Sigmoid colon (tissue), 7 donors: ENCODE data around the gene SPEF2. TPM values are rescaled to one million over a fixed set of nuclear protein-coding genes. Genes with fewer than 3 reads are reported as not detected.

Source experiments
- DNase-seq: peaks from one replicate; pipeline ENCODE4 v3.0.0-alpha.2; 2019
- H3K27ac ChIP-seq, 4 donors: fragments of 200-600 bp; sonication (generic); one replicate each; pipeline ENCODE4 v1.5.1; 2016 to 2019; ENCODE audit warnings: mild to moderate bottlenecking in 1 of 4
- H3K27me3 ChIP-seq, 3 donors: fragments of 200-600 bp; sonication (generic); one replicate each; pipeline ENCODE4 v1.5.1; 2019; ENCODE audit warnings: mild to moderate bottlenecking in 1 of 3
- H3K36me3 ChIP-seq, 4 donors: fragments of 200-600 bp; sonication (generic); one replicate each; pipeline ENCODE4 v1.5.1; 2016 to 2019
- H3K4me1 ChIP-seq, 4 donors: fragments of 200-600 bp; sonication (generic); one replicate each; pipeline ENCODE4 v1.5.1; 2017 to 2019
- H3K4me3 ChIP-seq, 4 donors: fragments of 200-600 bp; sonication (generic); one replicate each; pipeline ENCODE4 v1.5.1; 2017 to 2019; ENCODE audit warnings: mild to moderate bottlenecking in 2 of 4, moderate library complexity in 1 of 4
- H3K9me3 ChIP-seq, 4 donors: fragments of 200-600 bp in 3 of 4; sonication (generic) in 3 of 4; one replicate each; pipeline versions ENCODE4 v1.5.1 to v1.6.1; 2013 to 2019
- EP300 ChIP-seq, 4 donors: sonication (generic); formaldehyde crosslinking; IDR thresholded peaks; one replicate each; pipeline ENCODE4 v1.6.1; 2017; ENCODE audit warnings: antibody characterized with exemption in 4 of 4
- POLR2A ChIP-seq, 2 donors: fragments of 450-650 bp; IDR thresholded peaks; one replicate each; pipeline ENCODE4 v1.6.1; 2016; ENCODE audit warnings: antibody characterized with exemption in 2 of 2, mild to moderate bottlenecking in 2 of 2, moderate library complexity in 2 of 2
- POLR2AphosphoS5 ChIP-seq, 4 donors: sonication (generic); formaldehyde crosslinking; IDR thresholded peaks; one replicate each; pipeline ENCODE4 v1.6.1; 2017; ENCODE audit warnings: antibody characterized with exemption in 4 of 4
- WGBS, 2 donors: extraction: QIAGEN DNeasy Blood & Tissue Kit; methylation state at CpG; one replicate each; pipeline ENCODE4 v1.1.7; 2013; 5-methylcytosine and 5-hydroxymethylcytosine counted together
- intact Hi-C: fragments of 100-400 bp; cut with DNase I; formaldehyde crosslinking; loops from one replicate; pipeline ENCODE4 v1.15.1; 2023
- polyA plus RNA-seq, 3 donors: library from polyadenylated mRNA; stranded (reverse); fragments of 200-250 nt; gene quantifications; one replicate each; pipeline ENCODE4 v1.2.3, GENCODE V29; 2013
- total RNA-seq, 4 donors: library from RNA; depleted of rRNA; stranded (reverse); fragments of >200 nt; gene quantifications; one replicate each; pipeline ENCODE4 v1.1.0, GENCODE V29; 2016
- TF ChIP-seq, protein P1 (sequence below), 4 experiments: fragments of 450-650 bp in 3 of 4; fragments of 200-600 bp in 1 of 4; IDR thresholded peaks; one replicate each; pipeline ENCODE4 v1.5.1; 2016 to 2019; ENCODE audit warnings: antibody characterized with exemption in 4 of 4, mild to moderate bottlenecking in 3 of 4, moderate library complexity in 2 of 4
- donor health status: healthy with polysubstance abuse.
- donor health status: Bipolar disorder and iron deficiency.
- donor health status: healthy.

Gene SPEF2
- total and polyA plus RNA-seq, 7 donors, result 0.92 to 5.5 (median 3.6) TPM

DNA sequence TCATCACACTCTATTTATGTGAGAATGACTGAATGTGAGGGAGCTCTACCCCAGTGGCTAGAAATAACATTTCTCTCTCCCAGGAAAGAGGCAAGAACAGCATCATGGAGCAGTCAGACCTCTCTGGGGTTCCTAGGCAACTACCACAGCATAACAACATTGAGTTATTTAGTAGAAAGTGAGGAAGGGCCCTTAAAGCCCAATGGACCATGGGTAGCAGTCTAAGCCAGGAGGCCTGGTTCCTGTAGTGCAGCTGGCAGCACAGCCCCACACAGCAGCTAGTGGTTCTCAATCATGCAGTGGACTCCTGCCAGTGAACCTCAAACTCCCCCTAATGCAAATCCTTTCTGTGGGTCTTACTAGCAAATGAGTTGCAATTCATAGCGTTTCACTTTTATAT is 55.3 kb downstream of the SPEF2 start:
- intact Hi-C loops, result no loop called here
- WGBS, 2 donors, result 36 to 75% methylated on average over 1 of the region's 1 CpG
- no peak for DNase-seq
- TF ChIP-seq EP300 (IDR thresholded peaks at IDR 0.05), result no peak
- TF ChIP-seq, protein P1, sequence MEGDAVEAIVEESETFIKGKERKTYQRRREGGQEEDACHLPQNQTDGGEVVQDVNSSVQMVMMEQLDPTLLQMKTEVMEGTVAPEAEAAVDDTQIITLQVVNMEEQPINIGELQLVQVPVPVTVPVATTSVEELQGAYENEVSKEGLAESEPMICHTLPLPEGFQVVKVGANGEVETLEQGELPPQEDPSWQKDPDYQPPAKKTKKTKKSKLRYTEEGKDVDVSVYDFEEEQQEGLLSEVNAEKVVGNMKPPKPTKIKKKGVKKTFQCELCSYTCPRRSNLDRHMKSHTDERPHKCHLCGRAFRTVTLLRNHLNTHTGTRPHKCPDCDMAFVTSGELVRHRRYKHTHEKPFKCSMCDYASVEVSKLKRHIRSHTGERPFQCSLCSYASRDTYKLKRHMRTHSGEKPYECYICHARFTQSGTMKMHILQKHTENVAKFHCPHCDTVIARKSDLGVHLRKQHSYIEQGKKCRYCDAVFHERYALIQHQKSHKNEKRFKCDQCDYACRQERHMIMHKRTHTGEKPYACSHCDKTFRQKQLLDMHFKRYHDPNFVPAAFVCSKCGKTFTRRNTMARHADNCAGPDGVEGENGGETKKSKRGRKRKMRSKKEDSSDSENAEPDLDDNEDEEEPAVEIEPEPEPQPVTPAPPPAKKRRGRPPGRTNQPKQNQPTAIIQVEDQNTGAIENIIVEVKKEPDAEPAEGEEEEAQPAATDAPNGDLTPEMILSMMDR (IDR thresholded peaks at IDR 0.05), result no peak
- no peak for TF ChIP-seq POLR2A (IDR thresholded peaks at IDR 0.05)
- no peak for TF ChIP-seq POLR2AphosphoS5 (IDR thresholded peaks at IDR 0.05)
- Histone ChIP-seq H3K36me3 (no peaks in the 10 kb centered on the region), H3K4me3 (no peak overlapping the region), H3K9me3 (no peaks in the 10 kb centered on the region), H3K27me3 (no peaks in the 10 kb centered on the region), H3K27ac (no peak overlapping the region), H3K4me1 (no peaks in the 10 kb centered on the region)

DNA sequence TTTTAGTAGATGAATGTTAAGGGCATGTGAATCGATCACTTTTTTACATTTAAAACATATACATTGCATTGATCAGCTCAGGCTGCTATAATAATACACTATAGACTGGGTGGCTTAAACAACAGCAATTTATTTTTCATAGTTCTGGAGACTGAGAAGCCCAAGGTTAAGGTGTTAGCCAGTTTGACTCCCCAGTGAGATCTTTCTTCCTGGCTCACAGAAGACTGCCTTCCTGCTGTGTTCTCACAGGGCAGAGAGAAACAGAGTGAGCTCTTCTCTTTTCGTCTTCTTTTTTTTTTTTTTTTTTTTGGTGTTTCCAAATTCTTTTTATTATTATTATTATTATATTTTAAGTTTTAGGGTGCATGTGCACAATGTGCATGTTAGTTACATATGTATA is 56.4 kb downstream of the SPEF2 start:
- DNase-seq, result no peak
- WGBS, 2 donors, result 69 to 91% methylated on average over 2 of the region's 2 CpGs
- Histone ChIP-seq H3K36me3 (no peaks in the 10 kb centered on the region), H3K4me3 (no peak overlapping the region), H3K4me1 (no peaks in the 10 kb centered on the region), H3K9me3 (no peaks in the 10 kb centered on the region), H3K27ac (no peak overlapping the region), H3K27me3 (no peaks in the 10 kb centered on the region)
- TF ChIP-seq POLR2A (IDR thresholded peaks at IDR 0.05) (no peak), EP300 (IDR thresholded peaks at IDR 0.05) (no peak)
- TF ChIP-seq, protein P1 (IDR thresholded peaks at IDR 0.05), result no peak
- intact Hi-C loops, result no loop called here

DNA sequence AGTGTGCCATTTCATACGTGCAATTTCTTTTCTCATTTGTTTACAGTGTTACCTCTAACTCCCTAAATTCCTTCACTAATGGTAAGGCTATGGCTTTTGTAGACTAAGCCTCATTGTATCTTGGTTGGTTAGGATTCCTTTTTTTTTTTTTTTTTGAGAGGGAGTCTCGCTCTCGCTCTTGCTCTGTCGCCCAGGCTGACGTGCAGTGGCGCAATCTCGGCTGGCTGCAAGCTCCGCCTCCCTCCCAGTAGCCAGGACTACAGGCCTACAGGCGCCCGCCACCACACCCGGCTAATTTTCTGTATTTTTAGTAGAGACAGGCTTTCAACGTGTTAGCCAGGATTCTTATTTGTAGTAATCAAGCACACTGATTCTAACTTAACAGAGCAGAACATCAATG is 57.7 kb downstream of the SPEF2 start:
- no peak overlapping the region for H3K4me3 ChIP-seq
- intact Hi-C loops, result no loop called here
- H3K27ac ChIP-seq, result no peak overlapping the region
- H3K36me3 ChIP-seq, result no peaks in the 10 kb centered on the region
- H3K4me1 ChIP-seq, result no peaks in the 10 kb centered on the region
- H3K27me3 ChIP-seq, result no peaks in the 10 kb centered on the region
- no peak for DNase-seq
- TF ChIP-seq, protein P1 (IDR thresholded peaks at IDR 0.05), result no peak
- no peak for TF ChIP-seq POLR2AphosphoS5 (IDR thresholded peaks at IDR 0.05)
- TF ChIP-seq POLR2A (IDR thresholded peaks at IDR 0.05), result no peak
- no peak for TF ChIP-seq EP300 (IDR thresholded peaks at IDR 0.05)
- WGBS, 2 donors, result 96% methylated on average over 12 of the region's 12 CpGs
- no peaks in the 10 kb centered on the region for H3K9me3 ChIP-seq

DNA sequence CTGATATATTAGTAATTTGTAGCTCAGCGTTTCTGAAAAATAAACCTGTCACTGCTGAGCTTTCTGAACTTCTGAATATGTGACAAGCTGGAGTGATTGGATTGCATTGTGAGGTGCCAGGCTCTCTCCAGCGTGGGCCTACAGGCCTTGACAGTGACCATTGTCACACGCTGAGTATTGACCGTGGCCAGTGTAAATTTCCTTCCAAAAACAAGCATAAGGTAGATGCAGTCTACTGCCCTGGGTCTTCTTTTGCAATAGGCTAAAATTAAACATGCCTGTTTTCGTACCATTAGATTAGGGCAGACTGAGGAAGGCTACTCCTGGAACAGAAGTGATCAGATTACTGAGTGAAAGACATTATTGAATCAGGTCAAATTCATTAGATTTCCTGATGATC is 60.2 kb downstream of the SPEF2 start:
- intact Hi-C loops, result no loop called here
- TF ChIP-seq POLR2AphosphoS5 (IDR thresholded peaks at IDR 0.05) (no peak), EP300 (IDR thresholded peaks at IDR 0.05) (no peak), POLR2A (IDR thresholded peaks at IDR 0.05) (no peak)
- TF ChIP-seq, protein P1 (IDR thresholded peaks at IDR 0.05), result no peak
- 92 to 94% methylated on average over 5 of the region's 5 CpGs for WGBS, 2 donors

DNA sequence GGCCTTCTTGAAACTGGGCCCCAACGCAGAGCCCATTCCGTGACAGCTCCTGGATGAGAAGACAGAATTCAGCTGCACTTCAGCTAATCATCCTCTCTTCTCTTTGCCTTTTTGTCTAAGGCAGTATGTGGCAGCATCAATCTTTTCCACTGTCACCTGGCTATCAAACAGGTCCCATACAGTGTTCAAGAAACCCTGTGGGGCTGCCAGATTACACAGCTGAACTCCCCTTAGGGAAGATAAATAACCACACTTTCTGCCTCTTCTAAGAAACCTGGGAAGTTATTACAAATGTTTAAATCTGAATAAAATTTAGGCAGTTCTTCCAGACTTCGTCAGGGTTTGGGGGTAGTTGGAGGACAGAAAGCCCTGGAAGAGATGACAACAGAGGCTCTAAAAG is 61.0 kb downstream of the SPEF2 start:
- no peak for TF ChIP-seq POLR2AphosphoS5 (IDR thresholded peaks at IDR 0.05)
- TF ChIP-seq POLR2A (IDR thresholded peaks at IDR 0.05), result no peak
- TF ChIP-seq, protein P1 (IDR thresholded peaks at IDR 0.05), result no peak
- TF ChIP-seq EP300 (IDR thresholded peaks at IDR 0.05), result no peak
- DNase-seq, result no peak
- H3K9me3 ChIP-seq, result no peaks in the 10 kb centered on the region
- intact Hi-C loops, result no loop called here
- H3K36me3 ChIP-seq, result no peaks in the 10 kb centered on the region
- 74 to 88% methylated on average over 3 of the region's 3 CpGs for WGBS, 2 donors
- H3K4me3 ChIP-seq, result no peak overlapping the region
- H3K27ac ChIP-seq, result no peak overlapping the region
- H3K27me3 ChIP-seq, result no peaks in the 10 kb centered on the region
- no peaks in the 10 kb centered on the region for H3K4me1 ChIP-seq

More for the DNA sequence above, 60.2 kb downstream of the SPEF2 start:
- H3K27me3 ChIP-seq, result no peaks in the 10 kb centered on the region
- no peaks in the 10 kb centered on the region for H3K36me3 ChIP-seq
- H3K9me3 ChIP-seq, result no peaks in the 10 kb centered on the region
- no peak for DNase-seq
- no peaks in the 10 kb centered on the region for H3K4me1 ChIP-seq
- H3K4me3 ChIP-seq, result no peak overlapping the region
- no peak overlapping the region for H3K27ac ChIP-seq
